ENCODE measurements around the gene CACNA1G. TPM values are rescaled to one million over a fixed set of nuclear protein-coding genes. Genes with fewer than 3 reads are reported as not detected.

Gene CACNA1G
- total and polyA plus RNA-seq, 4 donors, result under 0.01 to 0.14 (median 0.01) TPM; not detected in 1

- TF ChIP-seq REST (IDR thresholded peaks at IDR 0.05) (no peak), SP1 (IDR thresholded peaks at IDR 0.05) (no peak), CTCF (IDR thresholded peaks at IDR 0.05; ENCODE audit: low read depth, low read length, missing input control) (no peak)
These were observed 44.0 kb downstream of the CACNA1G start (continued) for GRCh38 chr17:50604513-50604912.

GRCh38 chr17:50605429-50605828, 44.9 kb downstream of the CACNA1G start:
- no peak for DNase-seq (ENCODE audit: low spot score)
- Histone ChIP-seq H3K4me1 (ENCODE audit: control insufficient read depth in 4 of 4, insufficient read depth in 4 of 4, low read length in 3 of 4) (peaks cover 0 to 3% (median 0%) of the 10 kb centered on the region in 4 donors), H3K36me3 (ENCODE audit: control insufficient read depth in 4 of 4, insufficient read depth in 3 of 4, low read depth in 1 of 4, low read length in 3 of 4) (no peaks in the 10 kb centered on the region), H3K27ac (ENCODE audit: low read depth in 1 of 2, low read length in 2 of 2) (no peak overlapping the region), H3K9ac (ENCODE audit: low read depth in 1 of 2, low read length in 2 of 2) (no peak overlapping the region), H3K4me3 (ENCODE audit: low read depth in 1 of 3, low read length in 3 of 3) (no peak overlapping the region), H3K9me3 (ENCODE audit: control insufficient read depth in 4 of 4, low read length in 3 of 4) (no peaks in the 10 kb centered on the region), H3K27me3 (ENCODE audit: control insufficient read depth in 4 of 4, insufficient read depth in 4 of 4, low read length in 3 of 4) (no peaks in the 10 kb centered on the region)
- WGBS, result 81% methylated on average over 10 of the region's 10 CpGs
- TF ChIP-seq RXRA (IDR thresholded peaks at IDR 0.05) (no peak), FOXA1 (IDR thresholded peaks at IDR 0.05) (no peak), GABPA (IDR thresholded peaks at IDR 0.05 in 1 of 2, conservative IDR thresholded peaks at IDR 0.05 in 1 of 2) (no peak), YY1 (IDR thresholded peaks at IDR 0.05) (no peak), RAD21 (IDR thresholded peaks at IDR 0.05) (no peak), NR2F2 (IDR thresholded peaks at IDR 0.05) (no peak), ATF3 (IDR thresholded peaks at IDR 0.05) (no peak), HNF4G (IDR thresholded peaks at IDR 0.05) (no peak)

- TF ChIP-seq HNF4G (IDR thresholded peaks at IDR 0.05), result no peak
- no peak for TF ChIP-seq ATF3 (IDR thresholded peaks at IDR 0.05)
- TF ChIP-seq RXRA (IDR thresholded peaks at IDR 0.05), result no peak
- no peak for DNase-seq (ENCODE audit: low spot score)
- H3K27ac ChIP-seq (ENCODE audit: low read depth in 1 of 2, low read length in 2 of 2), result no peak overlapping the region
- H3K4me3 ChIP-seq (ENCODE audit: low read depth in 1 of 3, low read length in 3 of 3), result no peak overlapping the region
- no peaks in the 10 kb centered on the region for H3K27me3 ChIP-seq (ENCODE audit: control insufficient read depth in 4 of 4, insufficient read depth in 4 of 4, low read length in 3 of 4)
- no peak overlapping the region for H3K9ac ChIP-seq (ENCODE audit: low read depth in 1 of 2, low read length in 2 of 2)
- 87% methylated on average over 19 of the region's 19 CpGs for WGBS
- H3K36me3 ChIP-seq (ENCODE audit: control insufficient read depth in 4 of 4, insufficient read depth in 3 of 4, low read depth in 1 of 4, low read length in 3 of 4), result no peaks in the 10 kb centered on the region
- H3K9me3 ChIP-seq (ENCODE audit: control insufficient read depth in 4 of 4, low read length in 3 of 4), result no peaks in the 10 kb centered on the region
- H3K4me1 ChIP-seq (ENCODE audit: control insufficient read depth in 4 of 4, insufficient read depth in 4 of 4, low read length in 3 of 4), result peaks cover 0 to 3% (median 0%) of the 10 kb centered on the region in 4 donors
These were observed 47.1 kb downstream of the CACNA1G start for GRCh38 chr17:50607522-50608175.

Measured in liver (tissue), 9 donors.